CD1c-positive myeloid dendritic cell (primary cell): ENCODE data around the gene IFT88.

Experiments used
- DNase-seq: peaks from one replicate; pipeline ENCODE4 v3.0.0-alpha.2; 2016; ENCODE audit errors: extremely low spot score

Gene IFT88

GRCh38 chr13:20566468-20566897 is 474 bp upstream of the IFT88 start:
- DNase-seq: no peak

DNA sequence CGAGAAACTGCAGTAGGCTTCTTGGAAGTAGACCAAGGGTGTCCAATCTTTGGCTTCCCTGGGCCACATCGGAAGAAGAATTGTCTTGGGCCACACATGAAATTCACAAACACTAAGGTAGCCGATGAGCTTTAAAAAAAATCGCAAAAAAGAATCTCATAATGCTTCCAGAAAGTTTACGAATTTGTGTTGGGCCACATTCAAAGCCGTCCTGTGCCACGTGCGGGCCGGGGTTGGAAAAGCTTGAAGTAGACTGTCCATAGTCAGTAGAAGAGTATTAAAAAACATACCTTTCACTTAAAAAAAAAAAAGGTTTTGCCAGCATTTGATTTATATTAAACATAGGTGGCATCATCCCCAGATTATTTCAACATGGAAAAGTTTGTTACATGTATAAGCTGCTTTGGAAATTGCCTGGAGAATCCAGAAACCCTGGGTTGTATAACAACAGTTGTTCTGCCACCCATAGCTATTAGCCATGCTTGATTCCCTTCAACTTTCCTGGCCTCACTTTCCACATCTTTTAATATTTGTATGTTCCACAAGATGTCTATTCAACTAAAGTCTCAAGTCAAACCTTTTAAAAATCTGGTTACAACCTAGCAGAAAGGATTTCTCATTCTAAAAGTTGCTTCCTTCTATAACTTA is 1.0 kb downstream of the IFT88 start:
- no peak for DNase-seq

- DNase-seq: peak; percentile 4
Measured at GRCh38 chr13:20570517-20570916, 3.6 kb downstream of the IFT88 start.

DNA sequence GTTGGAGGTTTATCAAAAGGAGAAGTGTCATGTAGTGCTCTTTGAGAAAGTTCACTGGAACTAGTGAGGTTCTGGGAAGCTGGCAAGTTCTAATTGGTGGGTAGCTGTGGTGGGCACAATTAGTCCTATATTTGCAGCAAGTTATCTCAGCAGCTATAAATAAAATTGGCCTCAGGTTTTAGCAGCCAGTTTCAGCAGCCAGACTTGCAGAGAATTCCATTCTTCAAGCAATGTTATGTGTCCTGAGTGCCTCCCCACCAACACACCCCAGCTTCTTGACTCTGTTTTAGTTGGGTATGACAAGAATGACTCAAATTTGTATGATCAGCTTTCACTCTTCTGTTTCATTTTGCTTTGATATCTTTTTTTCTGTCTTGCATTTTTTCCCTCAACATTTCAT is 4.7 kb downstream of the IFT88 start:
- DNase-seq: no peak

GRCh38 chr13:20573186-20573585 is 6.2 kb downstream of the IFT88 start:
- DNase-seq: no peak

GRCh38 chr13:20573636-20574035 is 6.7 kb downstream of the IFT88 start:
- no peak for DNase-seq

DNA sequence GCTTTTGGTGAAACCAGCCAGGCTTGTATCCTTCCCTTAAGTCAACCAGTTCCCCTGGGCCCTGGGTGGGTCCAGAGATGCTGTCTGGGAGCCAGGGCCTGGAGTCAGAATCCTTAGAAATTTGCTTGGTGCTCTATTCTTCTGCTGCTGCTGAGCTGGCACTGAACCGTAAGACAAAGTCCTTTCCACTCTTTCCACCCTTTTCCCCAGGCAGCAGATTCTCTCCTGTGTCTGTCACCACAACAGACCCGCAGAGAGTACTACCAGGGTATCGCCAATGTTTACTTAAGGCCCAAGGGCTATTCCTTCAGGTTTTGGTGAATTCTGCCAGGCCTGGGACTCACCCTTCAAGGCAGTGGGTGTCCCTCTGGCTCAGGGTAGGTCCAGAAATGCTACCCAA is 12.2 kb downstream of the IFT88 start:
- no peak for DNase-seq

GRCh38 chr13:20580257-20580656 is 13.3 kb downstream of the IFT88 start:
- no peak for DNase-seq

GRCh38 chr13:20582026-20582425 is 15.1 kb downstream of the IFT88 start:
- DNase-seq: no peak

DNA sequence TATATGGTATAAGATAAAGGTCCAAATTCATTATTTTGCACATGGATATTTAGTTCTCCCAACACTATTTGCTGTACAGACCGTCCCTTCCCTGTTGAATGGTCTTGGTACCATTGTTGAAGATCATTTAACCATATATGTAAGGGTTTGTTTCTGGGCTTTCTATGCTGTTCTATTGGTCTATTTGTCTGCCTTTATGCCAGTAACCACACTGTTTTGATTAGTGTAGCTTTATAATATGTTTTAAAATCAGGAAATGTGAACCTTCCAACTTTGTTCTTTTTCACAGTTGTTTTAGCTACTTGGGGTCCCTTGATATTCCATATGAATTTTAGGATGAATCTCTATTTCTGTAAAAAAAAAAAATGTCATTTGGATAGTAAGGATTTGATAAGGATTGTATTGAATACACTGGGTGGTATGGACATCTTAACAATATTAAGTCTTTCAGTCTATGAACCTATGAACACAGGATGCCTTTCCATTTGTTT is 16.9 kb downstream of the IFT88 start:
- no peak for DNase-seq

DNA sequence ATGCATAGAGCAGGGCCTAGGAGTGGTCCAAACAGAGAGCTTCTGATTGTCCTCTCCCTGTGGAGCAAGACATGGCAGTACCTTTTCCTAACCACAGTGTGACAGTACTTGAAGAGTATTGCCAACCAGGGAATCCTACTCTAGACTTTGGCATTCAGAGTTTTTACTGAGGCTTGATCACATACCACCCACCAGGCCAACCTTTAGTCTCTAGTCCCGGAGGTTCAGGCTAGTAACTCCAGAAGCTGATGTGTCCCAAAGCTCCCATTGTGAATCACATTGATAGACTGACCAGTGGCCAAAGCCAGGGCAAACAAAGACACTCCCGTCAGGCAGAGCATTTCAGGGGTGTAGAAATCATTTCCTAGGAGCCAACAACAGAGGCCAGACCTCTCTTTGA is 18.4 kb downstream of the IFT88 start:
- no peak for DNase-seq

- no peak for DNase-seq
Measured at GRCh38 chr13:20588529-20589110, 21.7 kb downstream of the IFT88 start.

DNA sequence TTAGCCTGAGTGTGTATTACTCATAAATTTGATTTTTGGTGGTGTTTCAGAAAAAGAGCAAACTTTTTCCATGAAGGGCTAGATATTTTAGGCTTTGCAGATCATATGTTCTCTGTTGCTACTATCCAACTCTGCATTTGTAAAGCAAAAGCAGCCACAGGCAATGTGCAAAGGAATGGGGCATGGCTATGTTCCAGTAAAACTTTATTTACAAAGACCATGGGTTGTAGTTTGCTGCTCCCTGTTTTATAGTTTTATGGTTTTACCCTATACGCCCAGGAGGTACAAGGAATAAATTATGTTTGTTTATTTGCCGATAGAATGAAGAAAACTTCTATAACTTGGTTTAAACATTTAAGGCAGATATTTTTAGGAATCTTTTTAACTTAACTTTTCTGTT is 23.6 kb downstream of the IFT88 start:
- DNase-seq: no peak

DNA sequence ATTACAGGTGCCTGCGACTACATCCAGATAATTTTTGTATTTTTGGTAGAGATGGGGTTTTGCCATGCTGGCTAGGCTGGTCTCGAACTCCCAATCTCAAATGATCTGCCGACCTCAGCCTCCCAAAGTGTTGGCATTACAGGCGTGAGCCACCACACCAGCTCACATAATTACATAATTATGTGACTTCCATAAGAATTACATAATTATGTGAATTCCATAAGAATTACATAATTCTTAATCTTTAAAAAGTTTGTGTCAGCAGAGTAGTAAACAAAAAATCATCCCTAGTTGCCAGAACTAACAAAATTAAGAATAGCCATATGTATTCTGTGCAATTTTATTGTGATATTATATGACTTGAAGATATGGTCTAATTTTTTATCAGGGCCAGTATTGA is 25.6 kb downstream of the IFT88 start:
- no peak for DNase-seq

DNA sequence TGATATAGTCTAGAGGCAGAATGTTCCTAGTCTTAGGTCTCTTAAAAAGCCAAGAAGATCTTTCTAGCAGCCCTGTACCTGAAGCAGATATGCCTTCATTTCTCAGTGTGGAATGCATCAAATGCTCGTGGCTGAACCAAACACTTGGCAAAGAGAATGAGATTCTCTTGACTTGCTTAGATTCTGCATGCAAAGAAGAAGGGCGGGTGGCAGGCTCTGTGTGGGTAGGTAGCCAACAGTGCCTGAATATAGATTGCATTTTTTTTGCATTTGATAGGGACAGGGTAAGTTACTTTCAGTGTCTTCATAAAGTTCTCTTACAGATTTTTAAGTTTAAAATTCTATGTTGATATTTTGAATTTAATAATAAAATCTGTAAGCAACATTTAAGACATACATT is 27.3 kb downstream of the IFT88 start:
- no peak for DNase-seq

DNA sequence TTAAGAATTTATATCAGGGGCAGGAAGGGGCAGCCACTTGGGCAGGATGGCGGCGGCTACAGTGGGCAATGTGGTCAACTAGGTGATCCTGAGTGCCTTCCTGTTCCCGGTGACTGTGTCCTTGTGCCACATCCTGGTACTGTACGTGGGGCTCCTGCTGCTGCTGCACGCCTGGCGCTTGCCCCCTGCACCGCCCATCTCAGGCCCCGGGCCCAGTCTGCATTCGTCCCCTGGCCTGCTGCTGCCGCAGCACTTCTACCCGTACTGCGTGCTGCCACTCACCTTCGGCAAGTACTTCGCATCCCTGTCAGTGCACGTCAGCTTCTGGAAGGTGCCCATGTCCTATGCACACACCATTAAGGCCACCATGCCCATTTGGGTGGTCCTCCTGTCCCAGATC is 40.1 kb downstream of the IFT88 start:
- DNase-seq: no peak

GRCh38 chr13:20608438-20609020 is 41.6 kb downstream of the IFT88 start:
- no peak for DNase-seq

GRCh38 chr13:20609145-20609544 is 42.2 kb downstream of the IFT88 start:
- DNase-seq: no peak

- no peak for DNase-seq
Measured at GRCh38 chr13:20610006-20610405, 43.0 kb downstream of the IFT88 start.

GRCh38 chr13:20616059-20616797 is 49.3 kb downstream of the IFT88 start:
- no peak for DNase-seq

DNA sequence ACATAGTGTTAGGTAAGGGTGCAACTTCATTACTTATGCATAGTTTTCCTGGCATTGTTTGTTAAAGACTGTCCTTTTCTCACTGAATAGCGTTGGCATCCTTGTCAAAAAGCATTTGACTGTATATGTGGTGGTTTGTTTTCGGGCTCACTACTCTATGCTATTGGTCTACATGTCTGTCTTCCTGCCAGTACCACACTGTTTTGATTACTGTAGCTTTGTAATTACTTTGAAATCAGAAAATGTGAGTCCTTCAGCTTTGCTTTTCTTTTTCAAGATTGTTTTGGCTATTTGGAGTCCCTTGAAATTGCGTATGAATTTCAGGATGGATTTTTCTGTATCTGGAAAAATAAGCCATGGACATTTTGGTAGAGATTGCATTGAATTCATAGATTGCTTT is 56.0 kb downstream of the IFT88 start:
- DNase-seq: no peak

DNA sequence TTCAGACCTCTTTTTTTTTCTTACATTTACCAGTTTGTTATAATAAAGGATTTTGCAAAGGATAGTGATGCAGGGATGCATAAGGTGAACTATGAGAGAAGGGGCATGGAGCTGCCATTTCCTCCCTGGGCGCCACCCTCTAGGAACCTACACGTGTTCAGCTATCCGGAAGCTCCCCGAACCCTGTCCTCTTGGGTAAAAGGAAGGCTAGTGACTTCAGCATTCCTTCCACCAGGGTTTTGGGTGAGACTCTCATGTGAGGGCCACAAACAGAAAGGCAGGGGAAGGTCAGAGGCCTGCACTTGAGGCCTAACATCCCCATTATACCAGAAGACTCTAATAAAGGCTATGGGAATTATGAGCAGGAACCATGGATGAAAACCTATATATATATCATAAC is 57.3 kb downstream of the IFT88 start:
- no peak for DNase-seq

- no peak for DNase-seq
Measured at GRCh38 chr13:20633802-20634201, 66.8 kb downstream of the IFT88 start.
